Adrenal gland (tissue), 19 donors: ENCODE measurements around the gene LUM. TPM values are rescaled to one million over a fixed set of nuclear protein-coding genes. Genes with fewer than 3 reads are reported as not detected.
A peak's percentile ranks its signal among the peaks of the same experiment; 100 is the strongest.

Experiments
- DNase-seq, 7 donors: peaks; one replicate each; pipeline ENCODE4 v3.0.0-alpha.2; 2019 to 2020
- H3K27ac ChIP-seq, 5 donors: fragments of 200-600 bp; sonication (generic) in 4 of 5; 1 replicate in 3 of 5; 2 replicates in 2 of 5; pipeline versions ENCODE4 v1.5.1 to v1.8.0; 2016 to 2020; ENCODE audit warnings: mild to moderate bottlenecking in 1 of 5
- H3K27me3 ChIP-seq: fragments of 200-600 bp; 2 replicates; pipeline ENCODE4 v1.8.0; 2021
- H3K36me3 ChIP-seq, 2 donors: fragments of 200-600 bp; replicated peaks in 1 of 2; 1 replicate in 1 of 2; 2 replicates in 1 of 2; pipeline versions ENCODE4 v1.5.1 to v1.8.0; 2018 to 2022
- H3K4me1 ChIP-seq, 2 donors: fragments of 200-600 bp; replicated peaks in 1 of 2; 1 replicate in 1 of 2; 2 replicates in 1 of 2; pipeline versions ENCODE4 v1.5.1 to v1.8.0; 2018 to 2021
- H3K4me3 ChIP-seq, 4 donors: fragments of 200-600 bp; sonication (generic) in 3 of 4; one replicate each; pipeline ENCODE4 v1.5.1; 2016 to 2018
- H3K9me3 ChIP-seq, 3 donors: fragments of 200-600 bp; sonication (generic) in 1 of 3; replicated peaks in 1 of 3; 1 replicate in 2 of 3; 2 replicates in 1 of 3; pipeline versions ENCODE4 v1.5.1 to v1.8.0; 2016 to 2021
- CTCF ChIP-seq, 6 experiments: fragments of 450-650 bp in 4 of 6; fragments of 200-600 bp in 2 of 6; sonication (generic) in 1 of 6; IDR thresholded peaks; 1 replicate in 5 of 6; 2 replicates in 1 of 6; pipeline versions ENCODE4 v1.5.1 to v1.8.0; 2016 to 2021; ENCODE audit warnings: antibody characterized with exemption in 6 of 6, mild to moderate bottlenecking in 2 of 6, moderate library complexity in 1 of 6
- POLR2A ChIP-seq, 2 donors: fragments of 450-650 bp; IDR thresholded peaks; one replicate each; pipeline ENCODE4 v1.6.1; 2017; ENCODE audit warnings: antibody characterized with exemption in 2 of 2, mild to moderate bottlenecking in 2 of 2, moderate library complexity in 1 of 2
- WGBS, 4 donors: extraction: QIAGEN DNeasy Blood & Tissue Kit in 2 of 4; methylation state at CpG; one replicate each; pipeline versions ENCODE4 v1.1.5 to v1.1.7; 2013 to 2017; 5-methylcytosine and 5-hydroxymethylcytosine counted together
- intact Hi-C, 2 donors: fragments of 100-400 bp; cut with DNase I; formaldehyde crosslinking; loops; one replicate each; pipeline versions ENCODE4 v1.14.1 to v1.15.0; 2022 to 2023
- long read RNA-seq, 10 donors: library from polyadenylated mRNA in 3 of 10; unstranded in 2 of 10; stranded (forward) in 1 of 10; transcript quantifications; one replicate each; pipeline ENCODE4 v2.0.0 and lab custom pipeline, GENCODE V29; 2021 to 2026
- polyA plus RNA-seq, 3 donors: library from polyadenylated mRNA; stranded (reverse); fragments of 200-250 nt in 2 of 3; fragments of 350-450 nt in 1 of 3; fragmentation: Illumina TruSeq in 1 of 3; extraction: RNeasy Lipid Tissue Mini Kit (QIAGEN cat#74804) in 1 of 3; gene quantifications; one replicate each; pipeline ENCODE4 v1.2.3, GENCODE V29; 2013 to 2014
- total RNA-seq, 9 donors: library from RNA; depleted of rRNA in 4 of 9; stranded (reverse); fragments of >200 nt in 4 of 9; fragments of 120-200 nt in 1 of 9; fragmentation: NEBNext Ultra II Directional in 1 of 9; extraction: Animal tissue kit (Norgen Biotek cat#: 25700) in 1 of 9; gene quantifications; one replicate each; pipeline versions ENCODE4 v1.1.0 to v1.2.4, GENCODE V29; 2013 to 2023
- donor health status: healthy with polysubstance abuse.
- donor health status: Bipolar disorder and iron deficiency.
- donor health status: DM: yes; HTN: yes; CAD: no.
- donor health status: DM: no; HTN: no; CAD: no.
- donor health status: DM: no; HTN: no; CAD: no.
- donor health status: DM: yes; HTN: yes; CAD: no.

Gene LUM
- 1,000 to 10,000 TPM in 1 of 9 donors, 100 to 1,000 TPM in 7, 10 to 100 TPM in 1; 68.2 to 1,150 (median 400) TPM for total RNA-seq
- polyA plus RNA-seq: 100 to 1,000 TPM; 114 to 448 (median 333) TPM
- long read RNA-seq, donor 1, transcript LUM-201 (3 exons, 3,008 nt): major isoform, 5 of 5 reads
- long read RNA-seq, donor 1, partial matches to known transcripts: 0 of 5 reads
- long read RNA-seq, donor 1, other reads (novel, unspliced or antisense): 0 of 5 reads
- long read RNA-seq, donor 2, partial matches to known transcripts: 0 of 2 reads
- long read RNA-seq, donor 2, other reads (novel, unspliced or antisense): 0 of 2 reads
- long read RNA-seq, donor 3, transcript LUM-201 (3 exons, 3,008 nt): major isoform, 9 of 9 reads
- long read RNA-seq, donor 3, partial matches to known transcripts: 0 of 9 reads
- long read RNA-seq, donor 3, other reads (novel, unspliced or antisense): 0 of 9 reads
- long read RNA-seq, donor 4, transcript LUM-201 (3 exons, 3,008 nt): major isoform, 162 of 179 reads
- long read RNA-seq, donor 4, partial matches to known transcripts: 12 of 179 reads
- long read RNA-seq, donor 4, other reads (novel, unspliced or antisense): 5 of 179 reads
- long read RNA-seq, donor 5, transcript LUM-201 (3 exons, 3,008 nt): major isoform, 379 of 388 reads
- long read RNA-seq, donor 5, partial matches to known transcripts: 4 of 388 reads
- long read RNA-seq, donor 5, other reads (novel, unspliced or antisense): 5 of 388 reads
- long read RNA-seq, donor 6, transcript LUM-201 (3 exons, 3,008 nt): major isoform, 148 of 155 reads
- long read RNA-seq, donor 6, partial matches to known transcripts: 4 of 155 reads
- long read RNA-seq, donor 6, other reads (novel, unspliced or antisense): 2 of 155 reads
- long read RNA-seq, donor 7, transcript LUM-201 (3 exons, 3,008 nt): major isoform, 19 of 41 reads
- long read RNA-seq, donor 7, partial matches to known transcripts: 22 of 41 reads
- long read RNA-seq, donor 7, other reads (novel, unspliced or antisense): 0 of 41 reads
- long read RNA-seq, donor 8, transcript LUM-201 (3 exons, 3,008 nt): major isoform, 26 of 31 reads
- long read RNA-seq, donor 8, partial matches to known transcripts: 5 of 31 reads
- long read RNA-seq, donor 8, other reads (novel, unspliced or antisense): 0 of 31 reads
- long read RNA-seq, donor 9, transcript LUM-201 (3 exons, 3,008 nt): major isoform, 10 of 10 reads
- long read RNA-seq, donor 9, partial matches to known transcripts: 0 of 10 reads
- long read RNA-seq, donor 9, other reads (novel, unspliced or antisense): 0 of 10 reads
- long read RNA-seq, donor 10, transcript LUM-201 (3 exons, 3,008 nt): major isoform, 16 of 16 reads
- long read RNA-seq, donor 10, partial matches to known transcripts: 0 of 16 reads
- long read RNA-seq, donor 10, other reads (novel, unspliced or antisense): 0 of 16 reads

GRCh38 chr12:91111366-91112325, at the start of gene LUM:
Gene LUM, minus strand, starts transcription at chr12:91111494. Its CDS starts 2,515 bp downstream, at chr12:91108979.
- peaks cover 0 to 8% (median 0%) of the 10 kb centered on the region in 3 donors for H3K9me3 ChIP-seq
- intact Hi-C loops: no loop called here
- H3K4me1 ChIP-seq: no peaks in the 10 kb centered on the region
- H3K27me3 ChIP-seq: no peaks in the 10 kb centered on the region
- WGBS, 4 donors: 43 to 48% (median 46%) methylated on average over 7 of the region's 7 CpGs
- TF ChIP-seq POLR2A (IDR thresholded peaks at IDR 0.05) (no peak), CTCF (IDR thresholded peaks at IDR 0.05) (no peak)
- no peaks in the 10 kb centered on the region for H3K36me3 ChIP-seq
- peak within 1 kb of the TSS in 1 of 4 donors; percentile 30 for H3K4me3 ChIP-seq
- peak within 1 kb of the TSS in 3 of 5 donors; percentile 37 to 72 (median 46) for H3K27ac ChIP-seq
- DNase-seq: peak in 3 of 7 donors; percentile 11 to 26 (median 15)

- Histone ChIP-seq H3K36me3 (no peaks in the 10 kb centered on the region), H3K4me3 (no peak overlapping the region), H3K27ac (no peak overlapping the region), H3K27me3 (no peaks in the 10 kb centered on the region), H3K9me3 (no peaks in the 10 kb centered on the region), H3K4me1 (no peaks in the 10 kb centered on the region)
- DNase-seq: no peak
- TF ChIP-seq CTCF (IDR thresholded peaks at IDR 0.05): no peak
- no peak for TF ChIP-seq POLR2A (IDR thresholded peaks at IDR 0.05)
- intact Hi-C loops: no loop called here
Observed at GRCh38 chr12:91161009-91161408, 49.7 kb upstream of the LUM start.

GRCh38 chr12:91155990-91156389, 44.7 kb upstream of the LUM start:
- WGBS, 4 donors: 80 to 87% (median 83%) methylated on average over 2 of the region's 2 CpGs
- Histone ChIP-seq H3K27me3 (no peaks in the 10 kb centered on the region), H3K4me3 (no peak overlapping the region), H3K27ac (no peak overlapping the region), H3K9me3 (no peaks in the 10 kb centered on the region), H3K36me3 (peaks cover 0 to 11% of the 10 kb centered on the region in 2 donors), H3K4me1 (no peaks in the 10 kb centered on the region)
- no peak for TF ChIP-seq CTCF (IDR thresholded peaks at IDR 0.05)
- no peak for TF ChIP-seq POLR2A (IDR thresholded peaks at IDR 0.05)
- DNase-seq: no peak
- intact Hi-C loops: no loop called here
